ENCODE data around the gene PGP. TPM values are rescaled to one million over a fixed set of nuclear protein-coding genes. Genes with fewer than 3 reads are reported as not detected.

The PGP gene
- total RNA-seq, 1 experiment from 2014 or later: 32.6 TPM

DNA sequence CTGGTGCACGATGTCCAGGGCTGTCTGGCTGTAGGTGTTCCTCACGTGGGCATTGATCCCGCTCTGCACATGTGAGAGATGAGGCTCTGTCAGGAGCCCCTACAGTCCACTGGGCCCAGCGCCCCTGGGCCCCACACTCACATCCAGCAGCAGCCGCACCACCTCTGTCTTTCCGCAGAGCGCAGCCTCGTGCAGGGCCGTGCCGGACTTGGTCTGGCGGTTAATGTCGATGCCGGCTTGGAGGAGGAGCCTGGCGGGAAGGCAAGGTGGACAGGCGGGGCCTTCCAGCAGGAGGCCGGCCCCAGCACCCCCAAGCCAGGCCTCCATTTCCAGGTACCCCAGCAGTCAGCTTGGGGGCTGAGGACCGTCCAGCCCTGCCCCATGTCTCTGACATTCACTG lies 27.4 kb downstream of the PGP start:
- DNase-seq (ENCODE audit: low read depth, low spot score) (no peak), ATAC-seq (no peak)
- H3K27me3 ChIP-seq (ENCODE audit: insufficient read depth, low read length): no peaks in the 10 kb centered on the region
- H2AFZ ChIP-seq (ENCODE audit: low read depth, low read length, poor library complexity, severe bottlenecking): no peak overlapping the region
- H3K4me1 ChIP-seq (ENCODE audit: control insufficient read depth in 1 of 2, insufficient read depth in 2 of 2, low read length in 2 of 2): no peaks in the 10 kb centered on the region
- no TSS peak for BruUV-seq (replicated peaks)
- RAD21 ChIA-PET (ENCODE audit: low non-redundant PET in 1 of 2, low total read pairs in 2 of 2, uncharacterized antibody in 2 of 2, unreplicated experiment in 2 of 2): no interaction called here
- H3K9ac ChIP-seq (ENCODE audit: low read length): no peak overlapping the region
- CTCF ChIA-PET: no interaction called here
- intact Hi-C loops (cut with micrococcal nuclease): no loop called here
- POLR2A ChIA-PET: no interaction called here
- no peak overlapping the region for H3K4me3 ChIP-seq (replicated peaks in 1 of 2; ENCODE audit: low read depth in 1 of 2, low read length in 2 of 2)
- no peaks in the 10 kb centered on the region for H4K20me1 ChIP-seq (ENCODE audit: insufficient read depth)
- H3K27ac ChIP-seq (ENCODE audit: low read depth, low read length): no peak overlapping the region
- H3K4me2 ChIP-seq (ENCODE audit: low read length): no peak overlapping the region
- TF ChIP-seq EZH2 (IDR thresholded peaks at IDR 0.05): no peak
- no peak for TF ChIP-seq SP1 (IDR thresholded peaks at IDR 0.05; ENCODE audit: low read depth)
- TF ChIP-seq, protein P1, sequence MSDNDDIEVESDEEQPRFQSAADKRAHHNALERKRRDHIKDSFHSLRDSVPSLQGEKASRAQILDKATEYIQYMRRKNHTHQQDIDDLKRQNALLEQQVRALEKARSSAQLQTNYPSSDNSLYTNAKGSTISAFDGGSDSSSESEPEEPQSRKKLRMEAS (IDR thresholded peaks at IDR 0.05): no peak
- no peak for TF ChIP-seq EGR1 (IDR thresholded peaks at IDR 0.05; ENCODE audit: low read depth)
- TF ChIP-seq JUND (IDR thresholded peaks at IDR 0.05): no peak
- TF ChIP-seq POLR2A (IDR thresholded peaks at IDR 0.05; ENCODE audit: borderline replicate concordance, extremely low read depth, insufficient read depth, insufficient read length): no peak
- no peak for TF ChIP-seq CEBPB (IDR thresholded peaks at IDR 0.05; ENCODE audit: low read depth)
- no peak for TF ChIP-seq RAD21 (IDR thresholded peaks at IDR 0.05; ENCODE audit: low read depth)
- TF ChIP-seq FOSL1 (IDR thresholded peaks at IDR 0.05; ENCODE audit: low read depth): no peak
- no peaks in the 10 kb centered on the region for H3K79me2 ChIP-seq (ENCODE audit: insufficient read depth, low read length)
- no peaks in the 10 kb centered on the region for H3K36me3 ChIP-seq (ENCODE audit: control insufficient read depth in 1 of 2, insufficient read depth in 2 of 2, low read length in 2 of 2)
- no peaks in the 10 kb centered on the region for H3K9me3 ChIP-seq (ENCODE audit: control insufficient read depth in 1 of 2, insufficient read depth in 1 of 2, low read depth in 1 of 2, low read length in 2 of 2)
- no peaks in the 10 kb centered on the region for H3K9me2 ChIP-seq (ENCODE audit: insufficient read depth)

DNA sequence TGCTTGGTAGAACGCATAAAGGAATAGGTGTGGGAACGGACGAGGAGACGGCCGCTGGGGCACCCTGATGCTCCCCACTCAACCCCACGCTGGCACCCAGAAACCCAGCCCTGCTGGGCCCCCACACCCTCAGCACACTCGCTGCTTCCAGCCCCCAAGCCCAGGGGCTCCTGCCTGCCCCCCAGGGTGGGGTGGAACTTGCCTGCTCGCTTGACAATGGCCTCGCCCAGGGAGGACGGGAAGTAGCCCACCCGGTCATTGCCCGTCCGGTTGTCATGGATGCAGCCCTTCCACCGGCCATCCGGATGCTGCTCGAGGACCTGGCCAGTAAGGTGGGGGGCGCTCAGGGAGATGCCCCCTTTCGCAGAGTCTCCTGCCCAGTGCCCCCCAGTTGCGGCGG lies 28.1 kb downstream of the PGP start:
- H3K27me3 ChIP-seq (ENCODE audit: insufficient read depth, low read length): no peaks in the 10 kb centered on the region
- CTCF ChIA-PET: no interaction called here
- H3K4me3 ChIP-seq (replicated peaks in 1 of 2; ENCODE audit: low read depth in 1 of 2, low read length in 2 of 2): no peak overlapping the region
- H3K27ac ChIP-seq (ENCODE audit: low read depth, low read length): no peak overlapping the region
- no peaks in the 10 kb centered on the region for H3K79me2 ChIP-seq (ENCODE audit: insufficient read depth, low read length)
- no peaks in the 10 kb centered on the region for H3K9me3 ChIP-seq (ENCODE audit: control insufficient read depth in 1 of 2, insufficient read depth in 1 of 2, low read depth in 1 of 2, low read length in 2 of 2)
- RAD21 ChIA-PET (ENCODE audit: low non-redundant PET in 1 of 2, low total read pairs in 2 of 2, uncharacterized antibody in 2 of 2, unreplicated experiment in 2 of 2): no interaction called here
- DNase-seq (ENCODE audit: low read depth, low spot score) (no peak), ATAC-seq (no peak)
- BruUV-seq (replicated peaks): no TSS peak
- no peak overlapping the region for H3K4me2 ChIP-seq (ENCODE audit: low read length)
- POLR2A ChIA-PET: no interaction called here
- intact Hi-C loops (cut with micrococcal nuclease): no loop called here
- H4K20me1 ChIP-seq (ENCODE audit: insufficient read depth): no peaks in the 10 kb centered on the region
- no peaks in the 10 kb centered on the region for H3K4me1 ChIP-seq (ENCODE audit: control insufficient read depth in 1 of 2, insufficient read depth in 2 of 2, low read length in 2 of 2)
- H3K9ac ChIP-seq (ENCODE audit: low read length): no peak overlapping the region
- H3K36me3 ChIP-seq (ENCODE audit: control insufficient read depth in 1 of 2, insufficient read depth in 2 of 2, low read length in 2 of 2): no peaks in the 10 kb centered on the region
- no peak overlapping the region for H2AFZ ChIP-seq (ENCODE audit: low read depth, low read length, poor library complexity, severe bottlenecking)
- H3K9me2 ChIP-seq (ENCODE audit: insufficient read depth): no peaks in the 10 kb centered on the region
- TF ChIP-seq ZFX (IDR thresholded peaks at IDR 0.05): no peak
- TF ChIP-seq, protein P2, sequence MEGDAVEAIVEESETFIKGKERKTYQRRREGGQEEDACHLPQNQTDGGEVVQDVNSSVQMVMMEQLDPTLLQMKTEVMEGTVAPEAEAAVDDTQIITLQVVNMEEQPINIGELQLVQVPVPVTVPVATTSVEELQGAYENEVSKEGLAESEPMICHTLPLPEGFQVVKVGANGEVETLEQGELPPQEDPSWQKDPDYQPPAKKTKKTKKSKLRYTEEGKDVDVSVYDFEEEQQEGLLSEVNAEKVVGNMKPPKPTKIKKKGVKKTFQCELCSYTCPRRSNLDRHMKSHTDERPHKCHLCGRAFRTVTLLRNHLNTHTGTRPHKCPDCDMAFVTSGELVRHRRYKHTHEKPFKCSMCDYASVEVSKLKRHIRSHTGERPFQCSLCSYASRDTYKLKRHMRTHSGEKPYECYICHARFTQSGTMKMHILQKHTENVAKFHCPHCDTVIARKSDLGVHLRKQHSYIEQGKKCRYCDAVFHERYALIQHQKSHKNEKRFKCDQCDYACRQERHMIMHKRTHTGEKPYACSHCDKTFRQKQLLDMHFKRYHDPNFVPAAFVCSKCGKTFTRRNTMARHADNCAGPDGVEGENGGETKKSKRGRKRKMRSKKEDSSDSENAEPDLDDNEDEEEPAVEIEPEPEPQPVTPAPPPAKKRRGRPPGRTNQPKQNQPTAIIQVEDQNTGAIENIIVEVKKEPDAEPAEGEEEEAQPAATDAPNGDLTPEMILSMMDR (IDR thresholded peaks at IDR 0.05 in 2 of 3, conservative IDR thresholded peaks at IDR 0.05 in 1 of 3; ENCODE audit: borderline replicate concordance in 1 of 3, insufficient read depth in 1 of 3, low read depth in 2 of 3, low read length in 2 of 3): no peak
- TF ChIP-seq YY1 (IDR thresholded peaks at IDR 0.05; ENCODE audit: extremely low read depth, insufficient replicate concordance, low read depth, low read length): no peak
- TF ChIP-seq JUND (IDR thresholded peaks at IDR 0.05): no peak
- TF ChIP-seq SP1 (IDR thresholded peaks at IDR 0.05; ENCODE audit: low read depth): no peak
- TF ChIP-seq SRF (IDR thresholded peaks at IDR 0.05; ENCODE audit: low read depth): no peak
- TF ChIP-seq, protein P3, sequence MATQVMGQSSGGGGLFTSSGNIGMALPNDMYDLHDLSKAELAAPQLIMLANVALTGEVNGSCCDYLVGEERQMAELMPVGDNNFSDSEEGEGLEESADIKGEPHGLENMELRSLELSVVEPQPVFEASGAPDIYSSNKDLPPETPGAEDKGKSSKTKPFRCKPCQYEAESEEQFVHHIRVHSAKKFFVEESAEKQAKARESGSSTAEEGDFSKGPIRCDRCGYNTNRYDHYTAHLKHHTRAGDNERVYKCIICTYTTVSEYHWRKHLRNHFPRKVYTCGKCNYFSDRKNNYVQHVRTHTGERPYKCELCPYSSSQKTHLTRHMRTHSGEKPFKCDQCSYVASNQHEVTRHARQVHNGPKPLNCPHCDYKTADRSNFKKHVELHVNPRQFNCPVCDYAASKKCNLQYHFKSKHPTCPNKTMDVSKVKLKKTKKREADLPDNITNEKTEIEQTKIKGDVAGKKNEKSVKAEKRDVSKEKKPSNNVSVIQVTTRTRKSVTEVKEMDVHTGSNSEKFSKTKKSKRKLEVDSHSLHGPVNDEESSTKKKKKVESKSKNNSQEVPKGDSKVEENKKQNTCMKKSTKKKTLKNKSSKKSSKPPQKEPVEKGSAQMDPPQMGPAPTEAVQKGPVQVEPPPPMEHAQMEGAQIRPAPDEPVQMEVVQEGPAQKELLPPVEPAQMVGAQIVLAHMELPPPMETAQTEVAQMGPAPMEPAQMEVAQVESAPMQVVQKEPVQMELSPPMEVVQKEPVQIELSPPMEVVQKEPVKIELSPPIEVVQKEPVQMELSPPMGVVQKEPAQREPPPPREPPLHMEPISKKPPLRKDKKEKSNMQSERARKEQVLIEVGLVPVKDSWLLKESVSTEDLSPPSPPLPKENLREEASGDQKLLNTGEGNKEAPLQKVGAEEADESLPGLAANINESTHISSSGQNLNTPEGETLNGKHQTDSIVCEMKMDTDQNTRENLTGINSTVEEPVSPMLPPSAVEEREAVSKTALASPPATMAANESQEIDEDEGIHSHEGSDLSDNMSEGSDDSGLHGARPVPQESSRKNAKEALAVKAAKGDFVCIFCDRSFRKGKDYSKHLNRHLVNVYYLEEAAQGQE (IDR thresholded peaks at IDR 0.05; ENCODE audit: low read depth): no peak
- TF ChIP-seq FOSL1 (IDR thresholded peaks at IDR 0.05; ENCODE audit: low read depth): no peak
- no peak for TF ChIP-seq CBX3 (IDR thresholded peaks at IDR 0.05; ENCODE audit: low read depth)
- no peak for TF ChIP-seq EZH2 (IDR thresholded peaks at IDR 0.05)
- TF ChIP-seq SIN3A (IDR thresholded peaks at IDR 0.05; ENCODE audit: low read depth): no peak
- TF ChIP-seq TCF7L2 (IDR thresholded peaks at IDR 0.05; ENCODE audit: borderline replicate concordance, extremely low read depth, insufficient read depth, insufficient read length): no peak
- no peak for TF ChIP-seq CEBPB (IDR thresholded peaks at IDR 0.05; ENCODE audit: low read depth)
- no peak for TF ChIP-seq POLR2A (IDR thresholded peaks at IDR 0.05; ENCODE audit: borderline replicate concordance, extremely low read depth, insufficient read depth, insufficient read length)
- no peak for TF ChIP-seq EGR1 (IDR thresholded peaks at IDR 0.05; ENCODE audit: low read depth)
